DOHH2 (cell line): ENCODE results near the gene ZNRF1.

Experiments
- CTCF ChIP-seq: fragments of 200-600 bp; sonication (generic); IDR thresholded peaks from one replicate; pipeline ENCODE4 v1.5.1; 2014; ENCODE audit warnings: antibody characterized with exemption, mild to moderate bottlenecking, low read depth, low read length; ENCODE audit not compliant: poor library complexity, severe bottlenecking
- EZH2phosphoT487 ChIP-seq: fragments of 200-600 bp; sonication (generic); IDR thresholded peaks from 2 replicates; pipeline ENCODE4 v1.6.1; 2017; ENCODE audit warnings: borderline replicate concordance, mild to moderate bottlenecking, antibody characterized with exemption, low read length, moderate library complexity, mixed read lengths

- TF ChIP-seq EZH2phosphoT487 (no peak), CTCF (no peak)
Measured at GRCh38 chr16:74991593-74992403, 7.0 kb upstream of the ZNRF1 start.
